ENCODE results near the gene RAB28. TPM values are rescaled to one million over a fixed set of nuclear protein-coding genes. Genes with fewer than 3 reads are reported as not detected.

RAB28 gene
- total and polyA plus RNA-seq, 7 donors = 5.1 to 9.0 (median 6.3) TPM

- H3K27me3 ChIP-seq (ENCODE audit: insufficient read depth in 3 of 3, low read length in 2 of 3) = peaks cover 0 to 4% (median 0%) of the 10 kb centered on the region in 3 donors
- DNase-seq (no peak), ATAC-seq (peak in 1 of 4 donors; percentile 10)
- H3K9me3 ChIP-seq = no peaks in the 10 kb centered on the region
- peaks cover 22% of the 10 kb centered on the region for H3K4me1 ChIP-seq
- TF ChIP-seq CTCF (IDR thresholded peaks at IDR 0.05) = no peak
- WGBS, 3 donors = 2 to 3% (median 2%) methylated on average over 21 to 23 of the region's 23 CpGs
- H3K4me3 ChIP-seq = peak overlapping the region; percentile 92
- no peaks in the 10 kb centered on the region for H3K36me3 ChIP-seq (ENCODE audit: insufficient read depth in 1 of 2, low read depth in 1 of 2)
- intact Hi-C loops (cut with DNase I) = loop anchor here (10.0 kb wide), 1 partner anchor 140 kb away; the partner anchor contains the start of gene BOD1L1 (in 2 of the 2)
- H3K27ac ChIP-seq = peak overlapping the region; percentile 90
These were observed 645 bp upstream of the RAB28 start for GRCh38 chr4:13484749-13485221.

GRCh38 chr4:13483768-13484121 is 395 bp downstream of the RAB28 start:
- Histone ChIP-seq H3K4me1 (peaks cover 22% of the 10 kb centered on the region), H3K9me3 (no peaks in the 10 kb centered on the region), H3K27me3 (ENCODE audit: insufficient read depth in 3 of 3, low read length in 2 of 3) (peaks cover 0 to 4% (median 0%) of the 10 kb centered on the region in 3 donors), H3K4me3 (peak overlapping the region; percentile 92), H3K27ac (peak overlapping the region; percentile 90), H3K36me3 (ENCODE audit: insufficient read depth in 1 of 2, low read depth in 1 of 2) (peaks cover 0 to 7% of the 10 kb centered on the region in 2 donors)
- TF ChIP-seq CTCF (IDR thresholded peaks at IDR 0.05) = no peak
- DNase-seq (peak; percentile 48 to 64), ATAC-seq (peak; percentile 27 to 55 (median 36))
- 0 to 1% (median 0%) methylated on average over 25 to 30 of the region's 30 CpGs for WGBS, 3 donors
- intact Hi-C loops (cut with DNase I) = loop anchor here (10.0 kb wide), 1 partner anchor 141 kb away; the partner anchor contains the start of gene BOD1L1 (in 2 of the 2)

- Histone ChIP-seq H3K27me3 (ENCODE audit: insufficient read depth in 3 of 3, low read length in 2 of 3) (peaks cover 0 to under 1% (median 0%) of the 10 kb centered on the region in 3 donors), H3K4me1 (peaks cover 22% of the 10 kb centered on the region), H3K36me3 (ENCODE audit: insufficient read depth in 1 of 2, low read depth in 1 of 2) (peaks cover 0 to 12% of the 10 kb centered on the region in 2 donors), H3K4me3 (peak overlapping the region; percentile 92), H3K27ac (peak overlapping the region; percentile 90), H3K9me3 (no peaks in the 10 kb centered on the region)
- no peak for TF ChIP-seq CTCF (IDR thresholded peaks at IDR 0.05)
- DNase-seq (no peak), ATAC-seq (no peak)
- intact Hi-C loops (cut with DNase I) = loop anchor here (10.0 kb wide), 1 partner anchor 142 kb away; the partner anchor contains the start of gene BOD1L1 (in 2 of the 2)
- WGBS, 3 donors = 13 to 16% (median 15%) methylated on average over 17 of the region's 17 CpGs
These were observed 888 bp downstream of the RAB28 start for GRCh38 chr4:13483136-13483767.

- intact Hi-C loops (cut with DNase I) = loop anchor here (10.0 kb wide), 1 partner anchor 143 kb away; the partner anchor contains the start of gene BOD1L1 (in 2 of the 2)
- no peak for TF ChIP-seq CTCF (IDR thresholded peaks at IDR 0.05)
- DNase-seq (no peak), ATAC-seq (no peak)
- no peaks in the 10 kb centered on the region for H3K27me3 ChIP-seq (ENCODE audit: insufficient read depth in 3 of 3, low read length in 2 of 3)
- H3K27ac ChIP-seq = no peak overlapping the region
- H3K4me1 ChIP-seq = peaks cover 22% of the 10 kb centered on the region
- no peaks in the 10 kb centered on the region for H3K9me3 ChIP-seq
- H3K4me3 ChIP-seq = no peak overlapping the region
- 23 to 50% (median 25%) methylated on average over 1 of the region's 1 CpG for WGBS, 3 donors
- H3K36me3 ChIP-seq (ENCODE audit: insufficient read depth in 1 of 2, low read depth in 1 of 2) = peaks cover 0 to 17% of the 10 kb centered on the region in 2 donors
These were observed 2.6 kb downstream of the RAB28 start for GRCh38 chr4:13481569-13481968.

Data from psoas muscle (tissue), 8 donors.